ENCODE measurements around the gene SHMT2.

The SHMT2 gene

GRCh38 chr12:57241402-57242310 lies 12.1 kb downstream of the SHMT2 start:
- no peak for DNase-seq

- no peak for DNase-seq
Observed at GRCh38 chr12:57242329-57242690, 12.8 kb downstream of the SHMT2 start.

- DNase-seq, result peak; percentile 64
Observed at GRCh38 chr12:57242691-57243454, 13.4 kb downstream of the SHMT2 start.

- DNase-seq, result peak; percentile 84
Observed at GRCh38 chr12:57243521-57244311, 14.2 kb downstream of the SHMT2 start.

- DNase-seq, result no peak
Observed at GRCh38 chr12:57244312-57244696, 14.8 kb downstream of the SHMT2 start.

GRCh38 chr12:57247041-57247440 lies 17.5 kb downstream of the SHMT2 start:
- DNase-seq, result no peak

- peak; percentile 90 for DNase-seq
Observed at GRCh38 chr12:57248934-57249742, 19.6 kb downstream of the SHMT2 start.

- no peak for DNase-seq
Observed at GRCh38 chr12:57250541-57250940, 21.0 kb downstream of the SHMT2 start.

- no peak for DNase-seq
Observed at GRCh38 chr12:57250956-57251355, 21.4 kb downstream of the SHMT2 start, which contains the start of gene STAC3. Gene STAC3, minus strand, starts transcription at chr12:57251187. Its CDS starts 1,551 bp downstream, at chr12:57249636.

GRCh38 chr12:57254506-57255280 lies 25.2 kb downstream of the SHMT2 start:
- DNase-seq, result no peak

- DNase-seq, result no peak
Observed at GRCh38 chr12:57255916-57256315, 26.4 kb downstream of the SHMT2 start.

- peak; percentile 41 for DNase-seq
Observed at GRCh38 chr12:57258977-57259970, 29.8 kb downstream of the SHMT2 start.

- no peak for DNase-seq
Observed at GRCh38 chr12:57260366-57260765, 30.9 kb downstream of the SHMT2 start.

GRCh38 chr12:57261428-57261865 lies 31.9 kb downstream of the SHMT2 start:
- DNase-seq, result no peak

- no peak for DNase-seq
Observed at GRCh38 chr12:57262126-57262822, 32.8 kb downstream of the SHMT2 start.

- no peak for DNase-seq
Observed at GRCh38 chr12:57263096-57263495, 33.6 kb downstream of the SHMT2 start.

- DNase-seq, result no peak
Observed at GRCh38 chr12:57266681-57267080, 37.2 kb downstream of the SHMT2 start.

- no peak for DNase-seq
Observed at GRCh38 chr12:57268264-57268663, 38.8 kb downstream of the SHMT2 start.

GRCh38 chr12:57270966-57271470 lies 41.5 kb downstream of the SHMT2 start:
- DNase-seq, result no peak

Data from OCI-M1 (cell line).